SK-N-SH (cell line): ENCODE results near the gene WFIKKN1. TPM values are rescaled to one million over a fixed set of nuclear protein-coding genes. Genes with fewer than 3 reads are reported as not detected.
A peak's percentile ranks its signal among the peaks of the same experiment; 100 is the strongest.

Experiments used
- CTCF ChIA-PET: fragments of 300-600, 350-600 bp; formaldehyde crosslinking; extraction: SDS; loops from one replicate; lab custom pipeline; 2021; lab: Yijun Ruan, JAX
- POLR2A ChIA-PET: fragments of 350-600 bp; sonication (Branson Sonifier 250); formaldehyde crosslinking; extraction: SDS; loops from one replicate; lab custom pipeline; 2020; ENCODE audit warnings: antibody characterized with exemption, inconsistent platforms; lab: Yijun Ruan, JAX
- DNase-seq: peaks from one replicate; pipeline ENCODE4 v3.0.0; 2012
- H2AFZ ChIP-seq: fragments of 200-600 bp; sonication (generic); 2 replicates; pipeline ENCODE4 v1.8.1; 2016; ENCODE audit warnings: antibody characterized with exemption, mild to moderate bottlenecking, low read depth
- H3F3A ChIP-seq: fragments of 200-600 bp; sonication (generic); replicated peaks from 2 replicates; pipeline ENCODE3; 2016; ENCODE audit warnings: antibody characterized with exemption, mild to moderate bottlenecking; ENCODE audit not compliant: insufficient read depth
- H3K27ac ChIP-seq, 2 experiments: fragments of 200-500 bp in 1 of 2; fragments of 200-600 bp in 1 of 2; sonication (Bioruptor generic) in 1 of 2; sonication (generic), shearing (Covaris generic) in 1 of 2; 2 replicates each; pipeline versions ENCODE4 v1.5.1 to v1.6.1; 2014 to 2016; ENCODE audit warnings: low read depth in 2 of 2, inconsistent platforms in 1 of 2, low read length in 1 of 2, mild to moderate bottlenecking in 1 of 2, mixed read lengths in 1 of 2
- H3K27me3 ChIP-seq: fragments of 200-600 bp; sonication (generic), shearing (Covaris generic); 2 replicates; pipeline ENCODE4 v1.6.1; 2016; ENCODE audit warnings: mixed run types; ENCODE audit not compliant: insufficient read depth
- H3K36me3 ChIP-seq, 2 experiments: fragments of 200-500 bp in 1 of 2; fragments of 200-600 bp in 1 of 2; sonication (Bioruptor generic) in 1 of 2; sonication (generic) in 1 of 2; replicated peaks in 1 of 2; 2 replicates each; pipeline versions ENCODE3 to v1.5.1; 2014 to 2016; ENCODE audit warnings: low read length in 1 of 2, mild to moderate bottlenecking in 1 of 2; ENCODE audit not compliant: insufficient read depth in 2 of 2, control insufficient read depth in 1 of 2
- H3K4me1 ChIP-seq, 2 experiments: fragments of 200-500 bp in 1 of 2; fragments of 200-600 bp in 1 of 2; sonication (Bioruptor generic) in 1 of 2; sonication (generic), shearing (Covaris generic) in 1 of 2; 2 replicates each; pipeline versions ENCODE4 v1.5.1 to v1.6.1; 2014 to 2016; ENCODE audit warnings: low read depth in 1 of 2, low read length in 1 of 2, mixed run types in 1 of 2; ENCODE audit not compliant: insufficient read depth in 2 of 2, control insufficient read depth in 1 of 2
- H3K4me2 ChIP-seq: fragments of 200-600 bp; sonication (generic), shearing (Covaris generic); 2 replicates; pipeline ENCODE4 v1.6.1; 2017; ENCODE audit warnings: mixed run types
- H3K4me3 ChIP-seq, 2 experiments: fragments of 200-500 bp in 1 of 2; fragments of 200-600 bp in 1 of 2; sonication (Bioruptor generic) in 1 of 2; sonication (generic), shearing (Covaris generic) in 1 of 2; 2 replicates each; pipeline versions ENCODE4 v1.5.1 to v1.8.1; 2014 to 2016; ENCODE audit warnings: low read depth in 2 of 2, inconsistent platforms in 1 of 2, low read length in 1 of 2, mild to moderate bottlenecking in 1 of 2, mixed read lengths in 1 of 2, moderate library complexity in 1 of 2
- H3K79me2 ChIP-seq: fragments of 200-600 bp; sonication (generic); 2 replicates; pipeline ENCODE4 v1.8.1; 2017; ENCODE audit warnings: mild to moderate bottlenecking; ENCODE audit not compliant: insufficient read depth
- H3K9ac ChIP-seq: fragments of 200-600 bp; sonication (generic); 2 replicates; pipeline ENCODE4 v1.6.1; 2017; ENCODE audit warnings: mixed run types
- H3K9me2 ChIP-seq: fragments of 200-600 bp; sonication (generic); 2 replicates; pipeline ENCODE4 v1.6.1; 2017; ENCODE audit warnings: mixed run types
- H3K9me3 ChIP-seq: fragments of 200-600 bp; sonication (generic); 2 replicates; pipeline ENCODE4 v1.6.1; 2017; ENCODE audit warnings: mixed run types, mild to moderate bottlenecking, moderate library complexity
- H4K20me1 ChIP-seq: fragments of 200-600 bp; sonication (generic); 2 replicates; pipeline ENCODE4 v1.6.1; 2017; ENCODE audit warnings: mild to moderate bottlenecking, mixed run types; ENCODE audit not compliant: insufficient read depth
- CHD2 ChIP-seq: fragments of 150-350 bp; IDR thresholded peaks from 2 replicates; pipeline ENCODE4 v1.6.1; 2018; ENCODE audit warnings: low read length; ENCODE audit not compliant: partially characterized antibody
- FOSL2 ChIP-seq: IDR thresholded peaks from 2 replicates; pipeline ENCODE4 v1.4.0; 2012; ENCODE audit warnings: low read depth, mild to moderate bottlenecking, moderate library complexity, borderline replicate concordance
- GATA2 ChIP-seq: sonication (generic); formaldehyde crosslinking; IDR thresholded peaks from 2 replicates; pipeline ENCODE4 v1.5.0; 2020; ENCODE audit warnings: mild to moderate bottlenecking, missing genetic modification reagents
- MEF2A ChIP-seq: IDR thresholded peaks from 2 replicates; pipeline ENCODE4 v1.4.0; 2012; ENCODE audit warnings: low read depth, borderline replicate concordance
- NRF1 ChIP-seq: IDR thresholded peaks from 2 replicates; pipeline ENCODE4 v1.6.1; 2012; ENCODE audit warnings: low read depth, mild to moderate bottlenecking, low read length
- RCOR1 ChIP-seq: fragments of 150-350 bp; IDR thresholded peaks from 2 replicates; pipeline ENCODE4 v1.6.1; 2017; ENCODE audit warnings: antibody characterized with exemption, low read length
- RXRA ChIP-seq: IDR thresholded peaks from 2 replicates; pipeline ENCODE4 v1.4.0; 2012; ENCODE audit warnings: low read depth, mild to moderate bottlenecking, borderline replicate concordance
- SIN3A ChIP-seq: IDR thresholded peaks from 2 replicates; pipeline ENCODE4 v1.6.1; 2012; ENCODE audit warnings: low read depth, mild to moderate bottlenecking, low read length, moderate library complexity, borderline replicate concordance
- TEAD4 ChIP-seq: IDR thresholded peaks from 2 replicates; pipeline ENCODE4 v1.4.0; 2012; ENCODE audit warnings: mild to moderate bottlenecking, borderline replicate concordance; ENCODE audit not compliant: insufficient read depth
- YY1 ChIP-seq: IDR thresholded peaks from 2 replicates; pipeline ENCODE4 v1.4.0; 2012; ENCODE audit warnings: low read depth, mild to moderate bottlenecking
- WGBS: methylation state at CpG from one replicate; pipeline ENCODE4 v1.1.6; 2017; ENCODE audit warnings: low lambda C conversion rate; 5-methylcytosine and 5-hydroxymethylcytosine counted together
- polyA plus RNA-seq, 3 experiments: library from polyadenylated mRNA; depleted of rRNA; stranded (reverse); fragments of >200 nt; gene quantifications; 2 replicates each; pipeline ENCODE4 v1.2.3, GENCODE V29; 2012
- TF ChIP-seq, protein P1 (sequence below): fragments of 150-350 bp; IDR thresholded peaks from 2 replicates; pipeline ENCODE4 v1.6.1; 2017; ENCODE audit warnings: antibody characterized with exemption, low read length, low read depth, borderline replicate concordance
- TF ChIP-seq, protein P2 (sequence below): IDR thresholded peaks from 2 replicates; pipeline ENCODE4 v1.4.0; 2012; ENCODE audit warnings: low read depth
- TF ChIP-seq, protein P3 (sequence below): IDR thresholded peaks from 2 replicates; pipeline ENCODE4; 2012
- TF ChIP-seq, protein P4 (sequence below): IDR thresholded peaks from 2 replicates; pipeline ENCODE4 v1.4.0; 2012; ENCODE audit warnings: low read depth, borderline replicate concordance
- TF ChIP-seq, protein P5 (sequence below): IDR thresholded peaks from 2 replicates; pipeline ENCODE4 v1.6.1; 2012; ENCODE audit warnings: mild to moderate bottlenecking, low read depth, low read length, moderate library complexity

Gene WFIKKN1
- polyA plus RNA-seq, 1 of the 3 experiments (the other 2 are of a cell fraction) = 0.16 TPM

DNA sequence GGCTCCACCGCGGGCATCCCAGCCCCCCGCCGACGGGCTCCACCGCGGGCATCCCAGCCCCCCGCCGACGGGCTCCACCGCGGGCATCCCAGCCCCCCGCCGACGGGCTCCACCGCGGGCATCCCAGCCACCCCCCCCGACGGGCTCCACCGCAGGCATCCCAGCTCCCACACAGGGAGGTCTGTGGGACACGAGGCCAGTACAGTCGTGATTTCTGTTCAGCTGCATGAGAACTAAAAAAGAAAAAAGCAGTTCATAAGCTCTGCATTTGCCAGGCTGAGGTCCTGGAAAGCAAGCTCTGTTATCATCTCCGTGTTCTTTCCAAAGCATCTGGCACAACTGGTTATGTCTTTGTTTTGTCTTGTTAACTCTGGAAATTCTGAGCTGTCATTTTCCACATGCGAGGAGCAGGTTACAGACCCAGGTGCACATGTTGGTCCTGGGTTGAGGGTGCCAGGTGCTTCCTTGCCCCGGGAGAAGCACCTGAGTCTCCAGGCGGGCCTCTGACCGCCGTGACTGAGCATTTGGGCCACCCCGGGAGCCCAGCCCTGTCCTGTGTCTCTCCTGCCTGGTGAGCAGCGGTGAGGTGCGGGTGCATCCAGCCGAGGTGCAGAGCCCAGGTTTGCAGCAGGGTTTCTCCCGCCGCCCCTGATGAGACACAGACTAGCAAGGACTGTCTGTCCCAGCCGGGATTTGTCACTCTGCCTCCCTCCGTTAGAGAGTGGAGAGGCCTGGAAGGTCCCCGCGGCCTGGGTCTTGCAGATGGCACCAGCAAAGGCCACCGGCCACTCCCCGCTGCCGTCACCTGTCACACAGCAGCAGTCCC lies 9.9 kb upstream of the WFIKKN1 start:
- WGBS = 93% methylated on average over 17 of the region's 41 CpGs
- peaks cover 5% of the 10 kb centered on the region; the same call in 1 of the 2 replicates for H3K79me2 ChIP-seq
- H3K4me1 ChIP-seq = peaks cover 0 to 13% of the 10 kb centered on the region in 2 experiments; a peak in 1 of 4 replicates
- H3K27me3 ChIP-seq = no peaks in the 10 kb centered on the region
- peaks cover 5% of the 10 kb centered on the region for H3F3A ChIP-seq
- H4K20me1 ChIP-seq = peaks cover 10% of the 10 kb centered on the region; the same call in 1 of the 2 replicates
- DNase-seq = peak; percentile 39
- TF ChIP-seq RXRA (no peak), FOSL2 (no peak), NRF1 (no peak), MEF2A (no peak), YY1 (no peak), RCOR1 (no peak), TEAD4 (no peak), GATA2 (CRISPR knock-in tag) (no peak), SIN3A (no peak), CHD2 (no peak)
- TF ChIP-seq, protein P1, sequence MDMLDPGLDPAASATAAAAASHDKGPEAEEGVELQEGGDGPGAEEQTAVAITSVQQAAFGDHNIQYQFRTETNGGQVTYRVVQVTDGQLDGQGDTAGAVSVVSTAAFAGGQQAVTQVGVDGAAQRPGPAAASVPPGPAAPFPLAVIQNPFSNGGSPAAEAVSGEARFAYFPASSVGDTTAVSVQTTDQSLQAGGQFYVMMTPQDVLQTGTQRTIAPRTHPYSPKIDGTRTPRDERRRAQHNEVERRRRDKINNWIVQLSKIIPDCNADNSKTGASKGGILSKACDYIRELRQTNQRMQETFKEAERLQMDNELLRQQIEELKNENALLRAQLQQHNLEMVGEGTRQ = no peak
- TF ChIP-seq, protein P2, sequence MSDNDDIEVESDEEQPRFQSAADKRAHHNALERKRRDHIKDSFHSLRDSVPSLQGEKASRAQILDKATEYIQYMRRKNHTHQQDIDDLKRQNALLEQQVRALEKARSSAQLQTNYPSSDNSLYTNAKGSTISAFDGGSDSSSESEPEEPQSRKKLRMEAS = no peak
- TF ChIP-seq, protein P3, sequence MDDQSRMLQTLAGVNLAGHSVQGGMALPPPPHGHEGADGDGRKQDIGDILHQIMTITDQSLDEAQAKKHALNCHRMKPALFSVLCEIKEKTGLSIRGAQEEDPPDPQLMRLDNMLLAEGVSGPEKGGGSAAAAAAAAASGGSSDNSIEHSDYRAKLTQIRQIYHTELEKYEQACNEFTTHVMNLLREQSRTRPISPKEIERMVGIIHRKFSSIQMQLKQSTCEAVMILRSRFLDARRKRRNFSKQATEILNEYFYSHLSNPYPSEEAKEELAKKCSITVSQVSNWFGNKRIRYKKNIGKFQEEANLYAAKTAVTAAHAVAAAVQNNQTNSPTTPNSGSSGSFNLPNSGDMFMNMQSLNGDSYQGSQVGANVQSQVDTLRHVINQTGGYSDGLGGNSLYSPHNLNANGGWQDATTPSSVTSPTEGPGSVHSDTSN = no peak
- TF ChIP-seq, protein P4, sequence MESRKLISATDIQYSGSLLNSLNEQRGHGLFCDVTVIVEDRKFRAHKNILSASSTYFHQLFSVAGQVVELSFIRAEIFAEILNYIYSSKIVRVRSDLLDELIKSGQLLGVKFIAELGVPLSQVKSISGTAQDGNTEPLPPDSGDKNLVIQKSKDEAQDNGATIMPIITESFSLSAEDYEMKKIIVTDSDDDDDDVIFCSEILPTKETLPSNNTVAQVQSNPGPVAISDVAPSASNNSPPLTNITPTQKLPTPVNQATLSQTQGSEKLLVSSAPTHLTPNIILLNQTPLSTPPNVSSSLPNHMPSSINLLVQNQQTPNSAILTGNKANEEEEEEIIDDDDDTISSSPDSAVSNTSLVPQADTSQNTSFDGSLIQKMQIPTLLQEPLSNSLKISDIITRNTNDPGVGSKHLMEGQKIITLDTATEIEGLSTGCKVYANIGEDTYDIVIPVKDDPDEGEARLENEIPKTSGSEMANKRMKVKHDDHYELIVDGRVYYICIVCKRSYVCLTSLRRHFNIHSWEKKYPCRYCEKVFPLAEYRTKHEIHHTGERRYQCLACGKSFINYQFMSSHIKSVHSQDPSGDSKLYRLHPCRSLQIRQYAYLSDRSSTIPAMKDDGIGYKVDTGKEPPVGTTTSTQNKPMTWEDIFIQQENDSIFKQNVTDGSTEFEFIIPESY = no peak
- TF ChIP-seq, protein P5, sequence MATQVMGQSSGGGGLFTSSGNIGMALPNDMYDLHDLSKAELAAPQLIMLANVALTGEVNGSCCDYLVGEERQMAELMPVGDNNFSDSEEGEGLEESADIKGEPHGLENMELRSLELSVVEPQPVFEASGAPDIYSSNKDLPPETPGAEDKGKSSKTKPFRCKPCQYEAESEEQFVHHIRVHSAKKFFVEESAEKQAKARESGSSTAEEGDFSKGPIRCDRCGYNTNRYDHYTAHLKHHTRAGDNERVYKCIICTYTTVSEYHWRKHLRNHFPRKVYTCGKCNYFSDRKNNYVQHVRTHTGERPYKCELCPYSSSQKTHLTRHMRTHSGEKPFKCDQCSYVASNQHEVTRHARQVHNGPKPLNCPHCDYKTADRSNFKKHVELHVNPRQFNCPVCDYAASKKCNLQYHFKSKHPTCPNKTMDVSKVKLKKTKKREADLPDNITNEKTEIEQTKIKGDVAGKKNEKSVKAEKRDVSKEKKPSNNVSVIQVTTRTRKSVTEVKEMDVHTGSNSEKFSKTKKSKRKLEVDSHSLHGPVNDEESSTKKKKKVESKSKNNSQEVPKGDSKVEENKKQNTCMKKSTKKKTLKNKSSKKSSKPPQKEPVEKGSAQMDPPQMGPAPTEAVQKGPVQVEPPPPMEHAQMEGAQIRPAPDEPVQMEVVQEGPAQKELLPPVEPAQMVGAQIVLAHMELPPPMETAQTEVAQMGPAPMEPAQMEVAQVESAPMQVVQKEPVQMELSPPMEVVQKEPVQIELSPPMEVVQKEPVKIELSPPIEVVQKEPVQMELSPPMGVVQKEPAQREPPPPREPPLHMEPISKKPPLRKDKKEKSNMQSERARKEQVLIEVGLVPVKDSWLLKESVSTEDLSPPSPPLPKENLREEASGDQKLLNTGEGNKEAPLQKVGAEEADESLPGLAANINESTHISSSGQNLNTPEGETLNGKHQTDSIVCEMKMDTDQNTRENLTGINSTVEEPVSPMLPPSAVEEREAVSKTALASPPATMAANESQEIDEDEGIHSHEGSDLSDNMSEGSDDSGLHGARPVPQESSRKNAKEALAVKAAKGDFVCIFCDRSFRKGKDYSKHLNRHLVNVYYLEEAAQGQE = no peak
- ChIA-PET CTCF (interaction anchor here (2.5 kb wide), 1 partner anchor 20 kb away, joined by 9 read pairs; no protein-coding TSS in a partner anchor), POLR2A (interaction anchor here (1.1 kb wide), 1 partner anchor 219 kb away, joined by 3 read pairs; the partner anchor contains the start of gene DECR2)
- no peak overlapping the region for H3K4me3 ChIP-seq
- H3K27ac ChIP-seq = no peak overlapping the region
- H3K9me2 ChIP-seq = no peaks in the 10 kb centered on the region
- peaks cover 0 to 1% of the 10 kb centered on the region in 2 experiments for H3K36me3 ChIP-seq
- no peak overlapping the region for H3K4me2 ChIP-seq
- no peak overlapping the region for H2AFZ ChIP-seq
- no peak overlapping the region for H3K9ac ChIP-seq
- H3K9me3 ChIP-seq = no peaks in the 10 kb centered on the region
